ENCODE results near the gene DEFB114. TPM values are rescaled to one million over a fixed set of nuclear protein-coding genes. Genes with fewer than 3 reads are reported as not detected.

Gene DEFB114
- total RNA-seq, 1 experiment from 2014 or later: not detected

GRCh38 chr6:49934770-49935169 is 29.2 kb downstream of the DEFB114 start:
- H3K4ac ChIP-seq (ENCODE audit: low read depth, low read length): no peak overlapping the region
- WGBS (ENCODE audit: extremely low coverage, insufficient read length, low lambda C conversion rate): no CpG with 5 or more reads among the region's 1 CpG

More at GRCh38 chr6:49934770-49935169, 29.2 kb downstream of the DEFB114 start:
- Histone ChIP-seq H2BK20ac (ENCODE audit: low read depth, low read length, poor library complexity, severe bottlenecking) (no peak overlapping the region), H3K23me2 (ENCODE audit: insufficient read length, low read depth, low read length, poor library complexity, severe bottlenecking) (no peaks in the 10 kb centered on the region), H2AFZ (ENCODE audit: low read length) (no peak overlapping the region), H3K27ac (ENCODE audit: insufficient read length, low read depth, low read length) (no peak overlapping the region), H4K20me1 (ENCODE audit: control insufficient read depth, insufficient read depth, insufficient read length) (no peaks in the 10 kb centered on the region), H2BK15ac (ENCODE audit: low read depth, low read length) (no peak overlapping the region), H3K14ac (ENCODE audit: insufficient read depth, low read length) (no peak overlapping the region), H3K18ac (ENCODE audit: insufficient read length, low read depth, low read length) (no peak overlapping the region), H3K27me3 (ENCODE audit: insufficient read depth, low read length) (no peaks in the 10 kb centered on the region), H3K9me3 (ENCODE audit: control insufficient read depth, low read depth, low read length) (no peaks in the 10 kb centered on the region), H4K5ac (ENCODE audit: insufficient read length, low read depth, low read length) (no peak overlapping the region), H3T11ph (ENCODE audit: low read length) (no peak overlapping the region), H3K23ac (ENCODE audit: insufficient read length, low read depth, low read length) (no peak overlapping the region), H4K8ac (replicated peaks; ENCODE audit: insufficient read length, low read depth, low read length) (no peak overlapping the region), H3K56ac (ENCODE audit: insufficient read length, low read depth, low read length) (no peak overlapping the region), H2BK5ac (ENCODE audit: insufficient read length, low read length) (no peak overlapping the region), H2BK12ac (ENCODE audit: insufficient read length, low read depth, low read length) (no peak overlapping the region), H2AK5ac (ENCODE audit: insufficient read length, low read length) (no peak overlapping the region), H3K4me1 (ENCODE audit: insufficient read depth, low read length) (no peaks in the 10 kb centered on the region), H4K91ac (ENCODE audit: insufficient read length, low read depth, low read length) (no peak overlapping the region), H2BK120ac (ENCODE audit: low read depth, low read length, poor library complexity, severe bottlenecking) (no peak overlapping the region), H3K79me2 (ENCODE audit: insufficient read depth, low read length) (no peaks in the 10 kb centered on the region), H3K79me1 (ENCODE audit: insufficient read depth, low read depth, low read length, poor library complexity, severe bottlenecking) (no peaks in the 10 kb centered on the region), H3K9ac (ENCODE audit: extremely low read depth, insufficient read length, low read length) (no peak overlapping the region), H3K4me2 (ENCODE audit: insufficient read depth, insufficient read length, low read length) (no peak overlapping the region)
- H3K36me3 Mint-ChIP-seq (ENCODE audit: insufficient read depth in 1 of 3, low read depth in 3 of 3): no peaks in the 10 kb centered on the region
- no peak for DNase-seq
- no peak for TF ChIP-seq CTCF (conservative IDR thresholded peaks at IDR 0.05)
- no peak overlapping the region for H3K27ac Mint-ChIP-seq
- no peaks in the 10 kb centered on the region for H3K27me3 Mint-ChIP-seq (ENCODE audit: low read depth)
- no peak overlapping the region for H3K4me3 Mint-ChIP-seq
- H3K4me1 Mint-ChIP-seq: no peaks in the 10 kb centered on the region
- H3K9me3 Mint-ChIP-seq: no peaks in the 10 kb centered on the region

Data from H9 (cell line).